ENCODE results near the gene WSB2. TPM values are rescaled to one million over a fixed set of nuclear protein-coding genes. Genes with fewer than 3 reads are reported as not detected.

The WSB2 gene
- total RNA-seq, 1 donor: 119 TPM

DNA sequence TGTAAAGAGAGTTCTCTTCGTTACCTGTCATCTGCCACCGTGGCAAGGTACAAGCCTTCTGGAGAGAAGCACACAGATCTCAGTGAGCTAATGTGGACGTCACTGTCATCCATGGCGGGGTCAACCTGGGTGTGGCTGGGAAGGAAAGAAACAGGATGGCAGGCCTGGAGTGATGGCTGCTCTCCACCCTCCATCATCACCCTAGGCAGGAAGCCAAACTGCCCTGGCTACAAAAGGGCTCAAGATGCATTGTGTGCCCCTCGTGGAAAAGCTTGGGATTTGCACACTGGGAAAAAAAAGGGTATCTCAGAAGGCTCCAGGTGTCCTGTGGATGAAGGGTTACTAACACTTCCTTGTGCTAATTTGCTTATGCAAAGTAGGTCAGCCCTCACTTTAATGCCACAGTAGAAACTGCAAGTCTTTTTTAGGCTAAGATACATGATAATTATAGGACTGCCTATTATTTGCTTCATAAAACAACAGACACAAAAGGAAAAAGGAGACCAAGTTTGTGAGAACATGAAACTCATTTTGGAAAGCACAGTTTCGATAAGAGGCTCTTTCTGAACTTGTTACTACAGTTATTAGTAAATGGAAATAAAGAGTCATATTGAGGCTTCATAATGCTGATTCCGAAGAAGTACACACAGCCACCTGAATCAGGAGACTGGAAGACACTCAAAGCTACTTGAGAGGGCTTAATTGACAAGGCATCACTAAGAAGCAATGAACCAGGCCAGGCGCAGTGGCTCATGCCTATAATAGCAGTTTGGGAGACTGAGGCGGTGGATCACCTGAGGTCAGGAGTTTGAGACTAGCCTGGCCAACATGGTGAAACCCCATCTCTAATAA, 25.6 kb downstream of the WSB2 start:
- no peak overlapping the region for H3K4me2 ChIP-seq (ENCODE audit: insufficient read depth, low read length)
- TF ChIP-seq CTCF (IDR thresholded peaks at IDR 0.05; ENCODE audit: extremely low read depth, low read depth, low read length): no peak
- no peaks in the 10 kb centered on the region for H3K9me3 ChIP-seq (ENCODE audit: low read depth, low read length)
- no peaks in the 10 kb centered on the region for H3K27me3 ChIP-seq (ENCODE audit: insufficient read depth, low read length)
- peaks cover 4% of the 10 kb centered on the region for H3K4me1 ChIP-seq (ENCODE audit: insufficient read depth, low read length)
- H3K27ac ChIP-seq (ENCODE audit: low read depth, low read length): no peak overlapping the region
- H3K36me3 ChIP-seq (ENCODE audit: insufficient read depth, low read length): peaks cover 93% of the 10 kb centered on the region
- H2AFZ ChIP-seq (ENCODE audit: low read length): no peak overlapping the region
- no peak overlapping the region for H3K4me3 ChIP-seq (ENCODE audit: insufficient read depth, low read length)
- peaks cover 15% of the 10 kb centered on the region for H4K20me1 ChIP-seq (ENCODE audit: insufficient read depth, low read length)
- peaks cover 13% of the 10 kb centered on the region for H3K79me2 ChIP-seq (ENCODE audit: insufficient read depth, low read length)
- DNase-seq (ENCODE audit: insufficient read length, low spot score, missing footprints): no peak

- H3K4me1 ChIP-seq (ENCODE audit: insufficient read depth, low read length): peaks cover 4% of the 10 kb centered on the region
- no peak overlapping the region for H3K4me2 ChIP-seq (ENCODE audit: insufficient read depth, low read length)
- no peak overlapping the region for H2AFZ ChIP-seq (ENCODE audit: low read length)
- H3K36me3 ChIP-seq (ENCODE audit: insufficient read depth, low read length): peaks cover 93% of the 10 kb centered on the region
- DNase-seq (ENCODE audit: insufficient read length, low spot score, missing footprints): no peak
- peak; percentile 68 for TF ChIP-seq CTCF (IDR thresholded peaks at IDR 0.05; ENCODE audit: extremely low read depth, low read depth, low read length)
- no peaks in the 10 kb centered on the region for H3K9me3 ChIP-seq (ENCODE audit: low read depth, low read length)
- H3K79me2 ChIP-seq (ENCODE audit: insufficient read depth, low read length): peaks cover 7% of the 10 kb centered on the region
- peaks cover 10% of the 10 kb centered on the region for H4K20me1 ChIP-seq (ENCODE audit: insufficient read depth, low read length)
- no peaks in the 10 kb centered on the region for H3K27me3 ChIP-seq (ENCODE audit: insufficient read depth, low read length)
- H3K4me3 ChIP-seq (ENCODE audit: insufficient read depth, low read length): no peak overlapping the region
- no peak overlapping the region for H3K27ac ChIP-seq (ENCODE audit: low read depth, low read length)
These were observed 26.4 kb downstream of the WSB2 start for GRCh38 chr12:118034429-118035189.

GRCh38 chr12:118033902-118034301, 27.1 kb downstream of the WSB2 start:
- no peak for TF ChIP-seq CTCF (IDR thresholded peaks at IDR 0.05; ENCODE audit: extremely low read depth, low read depth, low read length)
- H3K36me3 ChIP-seq (ENCODE audit: insufficient read depth, low read length): peaks cover 94% of the 10 kb centered on the region
- peaks cover 3% of the 10 kb centered on the region for H3K79me2 ChIP-seq (ENCODE audit: insufficient read depth, low read length)
- peak overlapping the region; percentile 10 for H3K27ac ChIP-seq (ENCODE audit: low read depth, low read length)
- no peak overlapping the region for H3K4me2 ChIP-seq (ENCODE audit: insufficient read depth, low read length)
- peaks cover 10% of the 10 kb centered on the region for H4K20me1 ChIP-seq (ENCODE audit: insufficient read depth, low read length)
- no peak overlapping the region for H3K4me3 ChIP-seq (ENCODE audit: insufficient read depth, low read length)
- DNase-seq (ENCODE audit: insufficient read length, low spot score, missing footprints): no peak
- H2AFZ ChIP-seq (ENCODE audit: low read length): no peak overlapping the region
- H3K27me3 ChIP-seq (ENCODE audit: insufficient read depth, low read length): no peaks in the 10 kb centered on the region
- peaks cover 4% of the 10 kb centered on the region for H3K4me1 ChIP-seq (ENCODE audit: insufficient read depth, low read length)
- no peaks in the 10 kb centered on the region for H3K9me3 ChIP-seq (ENCODE audit: low read depth, low read length)

GRCh38 chr12:118033323-118033722, 27.7 kb downstream of the WSB2 start:
- H3K9me3 ChIP-seq (ENCODE audit: low read depth, low read length): no peaks in the 10 kb centered on the region
- peak overlapping the region; percentile 15 for H3K27ac ChIP-seq (ENCODE audit: low read depth, low read length)
- TF ChIP-seq CTCF (IDR thresholded peaks at IDR 0.05; ENCODE audit: extremely low read depth, low read depth, low read length): no peak
- no peak for DNase-seq (ENCODE audit: insufficient read length, low spot score, missing footprints)
- no peak overlapping the region for H2AFZ ChIP-seq (ENCODE audit: low read length)
- peaks cover 10% of the 10 kb centered on the region for H4K20me1 ChIP-seq (ENCODE audit: insufficient read depth, low read length)
- peaks cover 2% of the 10 kb centered on the region for H3K79me2 ChIP-seq (ENCODE audit: insufficient read depth, low read length)
- peaks cover 92% of the 10 kb centered on the region for H3K36me3 ChIP-seq (ENCODE audit: insufficient read depth, low read length)
- H3K27me3 ChIP-seq (ENCODE audit: insufficient read depth, low read length): no peaks in the 10 kb centered on the region
- peaks cover 4% of the 10 kb centered on the region for H3K4me1 ChIP-seq (ENCODE audit: insufficient read depth, low read length)
- no peak overlapping the region for H3K4me3 ChIP-seq (ENCODE audit: insufficient read depth, low read length)
- H3K4me2 ChIP-seq (ENCODE audit: insufficient read depth, low read length): no peak overlapping the region
